Kidney epithelial cell (primary cell): ENCODE data around the gene PALM3. TPM values are rescaled to one million over a fixed set of nuclear protein-coding genes. Genes with fewer than 3 reads are reported as not detected.

Experiments
- DNase-seq: peaks from one replicate; pipeline ENCODE4 v3.0.0-alpha.2; 2010; ENCODE audit warnings: low read depth
- H3K27me3 ChIP-seq: 2 replicates; pipeline ENCODE4 v1.6.0; 2011; ENCODE audit warnings: low read length; ENCODE audit not compliant: control insufficient read depth, insufficient read depth
- H3K36me3 ChIP-seq: 2 replicates; pipeline ENCODE4 v1.5.1; 2011; ENCODE audit warnings: low read length; ENCODE audit not compliant: control insufficient read depth, insufficient read depth
- H3K4me3 ChIP-seq: 2 replicates; pipeline ENCODE4 v1.5.1; 2011; ENCODE audit warnings: low read depth, mild to moderate bottlenecking, control low read depth, low read length
- total RNA-seq: library from RNA; depleted of rRNA; stranded (reverse); fragments of >200 nt; gene quantifications from 2 replicates; pipeline ENCODE4 v1.2.3, GENCODE V29; 2015
- TF ChIP-seq, protein P1 (sequence below): IDR thresholded peaks from 2 replicates; pipeline ENCODE4 v1.5.1; 2011; ENCODE audit warnings: mild to moderate bottlenecking, moderate library complexity, low read length, control low read depth, inconsistent platforms; ENCODE audit not compliant: insufficient read depth, poor library complexity, severe bottlenecking

The PALM3 gene
- total RNA-seq, 1 donor from 2014 or later: not detected

DNA sequence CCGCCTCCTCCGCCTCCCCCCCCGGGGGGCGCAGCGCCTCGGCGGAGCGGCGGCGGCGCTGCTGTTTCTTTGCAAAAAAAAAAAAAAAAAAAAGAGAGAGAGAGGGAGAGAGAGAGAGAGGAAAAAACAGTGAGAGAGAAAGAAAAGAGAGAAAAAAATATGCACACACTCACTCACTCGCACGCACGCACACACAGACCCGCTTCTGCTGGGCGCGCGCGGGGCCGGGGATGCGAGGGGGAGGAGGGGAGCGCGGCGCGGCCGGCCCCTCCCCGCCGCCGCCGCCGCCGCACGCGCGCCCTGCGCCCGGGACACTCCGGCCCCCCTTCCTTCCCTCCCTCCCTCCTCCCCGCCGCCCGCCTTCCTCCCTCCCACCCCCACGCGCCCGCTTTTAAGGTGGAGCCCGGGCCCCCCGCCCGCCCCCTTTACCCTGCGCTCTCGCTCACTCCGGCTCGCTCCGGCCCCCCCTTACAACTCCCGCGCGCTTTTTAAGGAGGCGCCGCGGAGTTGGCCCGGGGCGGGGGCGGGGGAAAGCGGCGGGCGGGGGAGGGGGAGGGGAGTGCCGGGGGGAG, 28.7 kb upstream of the PALM3 start, which contains the start of gene SAMD1:
SAMD1 (minus strand) TSS at position 243 of the 572 bp plus-strand sequence.
- peak within 1 kb of the TSS; percentile 67 for H3K4me3 ChIP-seq
- TF ChIP-seq, protein P1, sequence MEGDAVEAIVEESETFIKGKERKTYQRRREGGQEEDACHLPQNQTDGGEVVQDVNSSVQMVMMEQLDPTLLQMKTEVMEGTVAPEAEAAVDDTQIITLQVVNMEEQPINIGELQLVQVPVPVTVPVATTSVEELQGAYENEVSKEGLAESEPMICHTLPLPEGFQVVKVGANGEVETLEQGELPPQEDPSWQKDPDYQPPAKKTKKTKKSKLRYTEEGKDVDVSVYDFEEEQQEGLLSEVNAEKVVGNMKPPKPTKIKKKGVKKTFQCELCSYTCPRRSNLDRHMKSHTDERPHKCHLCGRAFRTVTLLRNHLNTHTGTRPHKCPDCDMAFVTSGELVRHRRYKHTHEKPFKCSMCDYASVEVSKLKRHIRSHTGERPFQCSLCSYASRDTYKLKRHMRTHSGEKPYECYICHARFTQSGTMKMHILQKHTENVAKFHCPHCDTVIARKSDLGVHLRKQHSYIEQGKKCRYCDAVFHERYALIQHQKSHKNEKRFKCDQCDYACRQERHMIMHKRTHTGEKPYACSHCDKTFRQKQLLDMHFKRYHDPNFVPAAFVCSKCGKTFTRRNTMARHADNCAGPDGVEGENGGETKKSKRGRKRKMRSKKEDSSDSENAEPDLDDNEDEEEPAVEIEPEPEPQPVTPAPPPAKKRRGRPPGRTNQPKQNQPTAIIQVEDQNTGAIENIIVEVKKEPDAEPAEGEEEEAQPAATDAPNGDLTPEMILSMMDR: no peak
- no peaks in the 10 kb centered on the region for H3K36me3 ChIP-seq
- DNase-seq: no peak
- no peaks in the 10 kb centered on the region for H3K27me3 ChIP-seq

DNA sequence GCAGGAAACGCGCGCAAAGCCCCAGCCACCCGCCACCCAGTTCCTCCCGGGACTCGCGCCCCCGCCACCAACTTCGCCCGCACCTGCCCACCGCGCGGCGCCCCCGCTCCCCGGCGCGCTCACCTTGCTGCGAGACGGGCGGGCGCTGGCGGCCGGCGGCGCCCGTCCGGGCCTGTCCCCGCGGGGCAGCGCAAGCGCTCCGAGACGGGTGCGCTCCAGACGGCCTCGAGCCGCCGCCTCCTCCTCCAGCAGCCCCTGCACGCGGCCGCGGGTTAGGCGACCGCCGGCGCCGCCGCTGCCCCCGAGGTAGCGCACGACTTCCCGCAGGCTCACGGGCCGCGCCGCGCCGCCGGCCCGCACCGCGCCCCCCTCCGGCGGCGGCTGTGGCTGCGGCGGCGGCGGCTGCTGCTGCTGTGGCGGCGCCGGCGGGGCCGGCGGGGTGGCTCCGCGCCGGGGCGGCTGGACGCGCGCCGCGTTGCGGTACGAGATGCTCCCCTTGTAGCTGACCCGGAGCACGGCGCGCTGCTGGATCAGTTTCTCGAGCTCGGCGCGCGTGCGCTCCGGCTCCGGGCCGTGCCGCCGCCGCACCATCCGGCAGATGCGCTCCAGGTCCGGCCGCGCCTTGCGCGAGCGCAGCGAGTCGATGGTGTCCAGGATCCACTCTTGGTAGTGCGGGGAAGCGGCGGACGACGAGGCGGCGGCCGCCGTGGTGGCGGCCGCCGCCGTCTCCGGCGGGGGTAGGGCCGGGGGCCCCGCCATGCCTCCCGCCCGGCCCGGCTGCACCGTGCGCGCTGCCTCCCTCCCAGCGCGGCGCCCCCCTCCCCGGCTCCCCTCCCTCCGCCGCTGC, 28.0 kb upstream of the PALM3 start:
- H3K4me3 ChIP-seq: peak overlapping the region; percentile 67
- DNase-seq: no peak
- H3K36me3 ChIP-seq: no peaks in the 10 kb centered on the region
- TF ChIP-seq, protein P1: no peak
- no peaks in the 10 kb centered on the region for H3K27me3 ChIP-seq

DNA sequence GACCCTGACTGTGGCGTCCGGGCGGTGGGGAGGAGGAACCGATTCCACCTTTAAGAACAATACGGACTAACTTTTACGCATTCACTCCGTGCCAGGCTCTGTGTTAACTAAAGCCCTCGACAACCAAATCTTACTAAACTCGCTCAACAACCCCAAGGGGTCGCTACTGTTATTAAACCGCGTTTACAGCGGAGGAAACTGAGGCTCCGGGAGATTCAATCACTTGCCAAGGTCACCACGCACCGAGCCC, 27.5 kb upstream of the PALM3 start:
- TF ChIP-seq, protein P1: peak; percentile 24
- Histone ChIP-seq H3K27me3 (no peaks in the 10 kb centered on the region), H3K36me3 (no peaks in the 10 kb centered on the region), H3K4me3 (peak overlapping the region; percentile 67)
- DNase-seq: no peak

DNA sequence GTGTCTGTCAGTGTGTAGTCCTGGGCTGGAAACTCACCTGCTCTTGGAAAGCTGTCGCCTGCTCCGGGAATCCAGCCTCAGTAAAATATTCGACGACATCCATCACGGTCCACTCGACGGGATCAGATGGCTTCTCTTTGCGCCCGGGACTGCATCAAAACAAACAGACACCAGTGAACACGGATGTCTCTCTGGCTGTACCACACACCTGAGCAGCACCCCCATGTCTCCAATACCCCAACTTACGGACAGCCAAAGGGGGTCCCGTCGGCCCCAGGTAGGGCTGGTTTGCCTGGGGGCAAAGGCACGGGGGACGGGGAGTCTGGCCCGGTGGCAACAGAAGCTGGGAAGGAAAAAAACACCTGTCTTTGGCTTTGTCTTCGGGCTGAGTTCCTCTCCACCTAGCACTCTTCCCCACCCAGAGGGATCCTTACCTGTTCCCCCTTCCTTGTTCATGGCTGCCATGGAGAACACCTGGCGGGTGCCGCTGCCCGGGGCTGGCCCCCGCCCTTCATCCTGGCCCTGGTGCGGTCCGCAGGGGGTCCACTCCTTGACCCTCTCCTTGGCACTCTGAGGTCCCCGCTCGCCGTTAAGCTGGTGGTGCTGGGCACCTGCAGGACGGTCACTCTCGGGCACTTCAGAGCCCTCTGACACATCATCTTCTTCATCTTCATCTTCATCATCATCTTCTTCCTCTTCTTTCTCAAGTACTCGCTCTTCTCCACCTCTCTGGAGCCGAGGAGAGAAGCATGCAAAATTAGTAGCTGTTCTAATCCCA, 26.9 kb upstream of the PALM3 start:
- H3K27me3 ChIP-seq: no peaks in the 10 kb centered on the region
- TF ChIP-seq, protein P1: no peak
- no peaks in the 10 kb centered on the region for H3K36me3 ChIP-seq
- H3K4me3 ChIP-seq: peak overlapping the region; percentile 67
- DNase-seq: no peak

DNA sequence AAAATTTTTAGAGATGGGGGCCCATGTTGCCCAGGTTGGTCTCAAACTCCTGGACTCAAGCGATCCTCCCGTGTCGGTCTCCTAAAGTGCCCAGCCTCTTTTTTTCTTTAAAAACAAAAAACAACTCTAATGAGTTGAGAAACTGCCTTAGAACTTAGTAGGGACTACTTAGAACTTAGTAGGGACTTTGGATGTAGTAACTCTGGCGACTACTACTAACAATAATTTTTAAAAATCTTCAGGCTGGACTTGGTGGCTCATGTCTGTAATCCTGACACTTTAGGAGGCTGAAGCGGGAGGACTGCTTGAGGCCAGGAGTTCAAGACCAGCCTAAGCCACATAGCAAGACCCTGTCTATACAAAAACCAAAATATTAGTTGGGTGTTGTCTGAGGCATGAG, 24.2 kb upstream of the PALM3 start:
- Histone ChIP-seq H3K27me3 (no peaks in the 10 kb centered on the region), H3K36me3 (no peaks in the 10 kb centered on the region), H3K4me3 (no peak overlapping the region)
- TF ChIP-seq, protein P1: no peak
- no peak for DNase-seq
